ENCODE results near the gene OR13C5.
"Not testable (repeated sequence)": the region's sequence is repeated elsewhere in the genome, so short reads cannot be mapped to it uniquely, and the experiment has no call there.

Gene OR13C5, protein sequence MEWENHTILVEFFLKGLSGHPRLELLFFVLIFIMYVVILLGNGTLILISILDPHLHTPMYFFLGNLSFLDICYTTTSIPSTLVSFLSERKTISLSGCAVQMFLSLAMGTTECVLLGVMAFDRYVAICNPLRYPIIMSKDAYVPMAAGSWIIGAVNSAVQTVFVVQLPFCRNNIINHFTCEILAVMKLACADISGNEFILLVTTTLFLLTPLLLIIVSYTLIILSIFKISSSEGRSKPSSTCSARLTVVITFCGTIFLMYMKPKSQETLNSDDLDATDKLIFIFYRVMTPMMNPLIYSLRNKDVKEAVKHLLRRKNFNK

DNA sequence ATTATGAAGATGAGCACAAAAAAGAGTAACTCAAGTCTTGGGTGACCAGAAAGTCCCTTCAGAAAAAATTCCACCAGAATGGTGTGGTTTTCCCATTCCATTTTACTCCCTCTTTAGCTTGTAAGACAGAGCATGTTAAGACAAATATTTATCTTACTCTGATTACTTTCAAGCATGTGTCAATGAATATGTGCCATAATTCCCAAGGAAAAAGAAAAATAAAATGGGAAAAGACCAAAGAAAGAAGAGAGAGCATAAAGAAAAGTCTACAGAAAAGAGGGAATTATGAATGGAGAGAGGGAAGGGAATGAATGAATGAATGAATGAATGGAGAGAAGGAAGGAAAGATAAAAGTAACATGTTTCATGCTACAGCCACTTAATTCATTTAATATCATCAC is at the start of gene OR13C5:
Gene OR13C5, minus strand, starts transcription at position 101 of the 400 bp plus-strand sequence. Its CDS starts 0 bp downstream, at position 101.
- DNase-seq = not testable (repeated sequence)

DNA sequence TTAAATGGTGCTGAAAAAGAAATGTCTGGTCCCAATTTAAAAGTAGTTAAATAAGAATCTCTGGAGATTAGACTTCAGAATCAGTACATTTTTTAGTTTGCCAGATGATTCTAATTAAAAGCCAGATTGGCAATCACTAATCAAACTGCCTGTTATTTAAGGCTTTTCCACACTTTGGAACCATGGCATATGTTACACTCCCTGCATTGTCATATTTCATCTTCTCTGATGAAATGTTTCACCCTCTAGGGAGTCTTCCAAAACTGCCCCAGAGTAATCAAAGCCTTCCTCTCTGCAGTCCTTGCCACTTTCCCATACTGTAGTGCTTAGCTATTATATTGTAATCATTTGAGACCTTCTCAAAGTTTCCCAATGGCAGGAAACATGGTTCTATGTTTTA is 36.2 kb upstream of the OR13C5 start:
- no peak for DNase-seq

DNA sequence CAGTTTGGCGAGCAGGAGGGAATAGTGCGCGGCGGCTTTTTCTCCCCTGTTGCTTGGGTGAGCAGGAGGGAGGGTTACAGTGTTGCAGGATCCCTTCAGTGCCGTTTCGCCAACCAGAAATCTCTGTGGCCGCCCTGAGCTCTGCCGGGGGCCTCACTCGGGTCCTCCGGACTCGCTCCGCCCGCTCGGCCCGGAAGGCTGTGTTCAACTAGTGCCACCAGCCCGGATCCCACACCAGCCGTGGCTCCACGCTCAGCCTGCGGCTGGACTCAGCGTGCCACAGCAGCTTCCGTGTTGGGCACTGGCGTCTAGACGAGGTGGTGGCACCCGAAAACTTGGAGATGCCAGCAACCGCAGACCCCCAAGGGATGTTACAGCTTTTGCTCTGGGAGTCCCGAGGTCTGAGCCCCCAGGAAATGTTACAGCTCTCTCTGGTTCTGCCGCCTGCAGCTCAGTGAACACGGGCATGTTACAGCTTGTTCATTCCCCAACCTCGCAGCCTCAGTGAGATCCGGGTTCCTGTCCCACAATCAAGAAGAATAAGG is 34.8 kb upstream of the OR13C5 start:
- DNase-seq = no peak

DNA sequence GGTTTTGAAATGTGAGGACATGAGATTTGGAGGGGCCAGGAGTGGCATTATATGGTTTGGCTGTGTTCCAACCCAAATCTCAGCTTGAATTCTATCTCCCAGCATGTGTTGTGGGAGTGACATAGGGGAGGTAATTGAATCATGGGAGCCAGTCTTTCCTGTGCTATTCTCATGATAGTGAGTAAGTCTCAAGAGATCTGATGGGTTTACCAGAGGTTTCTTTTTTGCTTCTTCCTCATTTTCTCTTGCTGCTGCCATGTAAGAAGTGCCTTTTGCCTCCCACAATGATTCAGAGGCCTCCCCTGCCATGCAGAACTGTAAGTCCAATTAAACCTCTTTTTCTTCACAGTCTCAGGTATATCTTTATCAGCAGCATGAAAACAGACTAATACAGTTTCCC is 26.8 kb upstream of the OR13C5 start:
- not testable (repeated sequence) for DNase-seq

DNA sequence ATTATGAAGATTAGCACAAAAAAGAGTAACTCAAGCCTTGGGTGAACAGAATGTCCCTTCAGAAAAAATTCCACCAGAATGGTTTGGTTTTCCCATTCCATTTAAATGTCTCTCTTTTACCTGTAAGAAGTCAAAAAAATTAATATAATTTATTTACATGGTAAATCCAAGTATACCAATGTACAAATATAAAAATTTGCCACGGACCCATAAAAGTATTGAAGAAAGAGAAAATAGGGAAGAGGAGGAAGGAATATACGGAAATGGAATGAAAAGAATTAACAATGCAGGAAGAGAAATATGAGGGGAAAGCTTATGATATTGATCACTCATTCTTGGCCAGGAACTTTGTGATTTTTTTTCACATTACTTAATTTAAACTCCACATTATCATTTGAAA is 18.9 kb upstream of the OR13C5 start, which contains the start of gene OR13C9:
Gene OR13C9, minus strand, starts transcription at position 101 of the 400 bp plus-strand sequence. Its CDS starts 0 bp downstream, at position 101.
- DNase-seq = no peak

DNA sequence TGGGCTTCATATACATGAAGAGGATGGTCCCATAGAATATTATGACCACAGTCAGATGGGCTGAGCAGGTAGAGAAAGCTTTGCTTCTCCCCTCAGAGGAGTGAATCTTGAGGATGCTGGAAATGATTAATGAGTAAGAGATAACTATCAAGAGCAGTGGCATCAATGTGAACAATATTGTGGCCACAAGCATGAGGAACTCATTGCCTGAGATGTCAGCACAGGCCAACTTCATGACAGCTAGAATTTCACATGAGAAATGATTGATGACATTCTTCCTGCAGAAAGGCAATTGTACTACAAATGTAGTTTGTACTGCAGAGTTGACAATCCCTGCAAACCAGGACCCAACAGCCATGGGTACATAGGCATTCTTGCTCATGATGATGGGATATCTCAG is 18.2 kb upstream of the OR13C5 start:
- no peak for DNase-seq

DNA sequence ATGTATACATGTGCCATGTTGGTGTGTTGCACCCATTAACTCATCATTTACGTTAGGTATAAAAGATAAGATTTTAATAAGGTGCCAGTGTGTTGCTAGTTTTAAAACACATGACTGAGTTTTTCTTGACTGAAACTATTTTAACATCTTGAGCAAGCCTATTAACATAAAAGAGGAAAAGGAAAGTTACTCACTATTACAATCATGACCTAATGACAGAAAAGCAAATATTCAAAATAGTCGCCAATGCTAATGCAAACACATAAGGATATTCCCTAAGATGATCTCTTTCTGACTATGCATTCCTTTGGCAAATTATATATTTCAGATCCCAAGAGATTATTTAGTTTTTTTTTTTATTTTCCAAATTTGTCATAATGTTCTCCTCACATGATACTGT is 12.0 kb upstream of the OR13C5 start:
- no peak for DNase-seq

DNA sequence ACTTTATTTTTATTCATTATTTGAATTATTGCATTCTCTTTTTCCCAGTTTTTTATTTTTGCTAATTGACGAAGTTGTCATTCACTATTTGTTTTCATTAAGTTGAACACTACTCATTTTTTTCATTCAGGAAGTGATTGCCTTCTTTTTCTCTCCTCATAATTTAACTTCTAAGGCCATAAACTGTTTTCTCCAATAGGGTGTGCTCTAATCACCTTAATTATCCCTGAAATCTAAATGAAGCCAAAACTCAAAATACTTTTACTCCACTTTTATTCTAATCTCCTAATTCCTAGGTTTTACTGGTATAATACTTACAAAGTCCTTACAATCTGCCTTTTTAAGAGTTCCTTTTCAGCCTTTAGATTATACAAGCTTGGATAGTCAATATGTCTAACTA is 9.1 kb upstream of the OR13C5 start:
- DNase-seq = no peak

DNA sequence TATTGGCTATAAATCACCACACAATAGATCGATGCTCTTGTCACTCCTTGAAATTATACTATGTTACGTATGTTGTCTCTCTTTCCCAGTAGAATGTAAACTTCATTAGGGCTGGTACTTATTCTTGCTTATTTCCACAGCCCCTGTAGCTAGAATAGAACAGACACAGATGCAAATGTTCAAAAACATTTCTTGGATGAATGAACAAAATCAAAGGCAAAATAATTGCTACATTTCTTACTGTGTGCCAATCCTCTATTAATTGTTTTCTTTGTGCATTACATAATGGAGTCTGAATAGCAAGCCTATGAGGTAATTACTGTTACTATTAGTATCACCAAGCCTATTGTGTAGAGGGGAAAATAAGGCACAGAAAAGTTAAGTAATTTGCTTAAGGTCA is 6.9 kb upstream of the OR13C5 start:
- no peak for DNase-seq

DNA sequence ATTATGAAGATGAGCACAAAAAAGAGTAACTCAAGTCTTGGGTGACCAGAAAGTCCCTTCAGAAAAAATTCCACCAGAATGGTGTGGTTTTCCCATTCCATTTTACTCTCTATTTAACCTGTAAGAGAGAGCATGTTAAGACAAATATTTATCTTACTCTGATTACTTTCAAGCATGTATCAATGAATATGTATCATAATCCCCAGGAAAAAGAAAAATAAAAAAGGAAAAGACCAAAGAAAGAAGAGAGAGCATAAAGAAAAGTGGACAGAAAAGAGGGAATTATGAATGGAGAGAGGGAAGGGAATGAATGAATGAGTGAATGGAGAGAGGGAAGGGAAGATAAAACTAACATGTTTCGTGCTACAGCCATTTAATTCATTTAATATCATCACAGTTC is 6.3 kb upstream of the OR13C5 start, which contains the start of gene OR13C2:
Gene OR13C2, minus strand, starts transcription at position 101 of the 400 bp plus-strand sequence. Its CDS starts 0 bp downstream, at position 101.
- not testable (repeated sequence) for DNase-seq

DNA sequence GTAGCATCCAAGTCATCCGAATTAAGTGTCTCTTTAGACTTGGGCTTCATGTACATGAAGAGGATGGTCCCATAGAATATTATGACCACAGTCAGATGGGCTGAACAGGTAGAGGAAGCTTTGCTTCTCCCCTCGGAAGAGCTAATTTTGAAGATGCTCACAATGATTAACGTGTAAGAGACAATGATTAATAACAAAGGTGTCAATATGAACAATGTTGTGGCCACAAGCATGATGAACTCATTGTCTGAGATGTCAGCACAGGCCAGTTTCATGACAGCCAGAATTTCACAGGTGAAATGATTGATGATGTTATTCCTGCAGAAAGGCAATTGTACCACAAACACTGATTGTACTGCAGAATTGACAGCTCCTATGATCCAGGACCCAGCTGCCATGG is 5.6 kb upstream of the OR13C5 start:
- no peak for DNase-seq

DNA sequence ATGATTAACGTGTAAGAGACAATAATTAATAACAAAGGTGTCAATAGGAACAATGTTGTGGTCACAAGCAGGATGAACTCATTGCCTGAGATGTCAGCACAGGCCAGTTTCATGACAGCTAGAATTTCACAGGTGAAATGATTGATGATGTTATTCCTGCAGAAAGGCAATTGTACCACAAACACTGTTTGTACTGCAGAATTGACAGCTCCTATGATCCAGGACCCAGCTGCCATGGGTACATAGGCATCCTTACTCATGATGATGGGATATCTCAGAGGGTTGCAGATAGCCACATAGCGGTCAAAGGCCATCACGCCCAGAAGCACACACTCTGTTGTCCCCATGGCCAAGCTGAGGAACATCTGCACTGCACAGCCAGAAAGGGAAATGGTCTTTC is 464 bp downstream of the OR13C5 start:
- not testable (repeated sequence) for DNase-seq

DNA sequence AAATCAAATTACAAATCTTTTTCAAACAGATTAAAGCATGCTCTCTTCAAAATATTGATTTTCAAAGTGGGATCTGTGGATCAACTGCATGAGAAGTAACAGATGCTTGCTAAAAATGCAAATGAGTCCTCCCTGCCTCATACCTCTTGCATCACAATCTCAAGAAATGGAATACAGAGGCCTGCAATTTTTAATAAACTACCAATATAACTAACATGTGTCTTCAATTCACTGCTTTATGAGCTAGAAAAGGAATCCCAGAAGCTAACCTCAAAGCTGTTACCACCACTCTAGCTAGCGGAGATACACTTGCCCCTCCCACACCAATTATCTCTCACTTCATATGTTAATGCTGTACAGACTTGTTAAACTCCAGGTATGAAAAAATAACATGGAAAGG is 9.6 kb downstream of the OR13C5 start:
- no peak for DNase-seq

DNA sequence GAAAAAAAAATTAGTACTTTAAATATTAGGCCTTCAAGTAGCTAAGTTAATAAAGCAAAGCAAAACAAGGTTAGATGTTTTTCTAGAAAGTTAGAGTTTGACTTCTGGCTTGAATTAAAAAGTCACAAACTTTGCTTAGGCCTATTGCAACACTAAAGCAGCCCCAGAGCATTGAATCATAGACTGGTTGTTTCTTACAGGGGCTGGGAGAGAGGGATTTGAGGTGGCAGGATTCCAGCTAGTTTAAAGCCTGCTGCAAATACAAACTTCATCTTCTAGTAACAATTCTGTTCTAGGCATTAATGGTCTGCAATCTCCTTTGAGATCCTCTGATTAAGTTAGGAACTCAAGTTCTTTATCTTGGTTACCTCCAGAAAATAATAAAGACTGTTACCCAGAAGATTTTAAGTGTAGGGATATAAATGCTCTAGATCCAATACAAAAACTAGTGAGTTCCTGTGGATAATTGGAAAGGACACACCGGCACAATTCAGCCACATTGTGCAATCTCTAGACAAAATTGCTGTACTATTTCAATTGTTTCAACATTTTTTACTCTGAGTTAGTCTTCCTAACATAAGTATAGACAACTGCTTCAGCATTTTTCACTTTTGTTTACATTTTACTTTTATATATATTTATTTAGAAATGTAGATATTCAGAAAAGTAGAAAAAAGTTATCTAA is 12.6 kb downstream of the OR13C5 start:
- DNase-seq = no peak

DNA sequence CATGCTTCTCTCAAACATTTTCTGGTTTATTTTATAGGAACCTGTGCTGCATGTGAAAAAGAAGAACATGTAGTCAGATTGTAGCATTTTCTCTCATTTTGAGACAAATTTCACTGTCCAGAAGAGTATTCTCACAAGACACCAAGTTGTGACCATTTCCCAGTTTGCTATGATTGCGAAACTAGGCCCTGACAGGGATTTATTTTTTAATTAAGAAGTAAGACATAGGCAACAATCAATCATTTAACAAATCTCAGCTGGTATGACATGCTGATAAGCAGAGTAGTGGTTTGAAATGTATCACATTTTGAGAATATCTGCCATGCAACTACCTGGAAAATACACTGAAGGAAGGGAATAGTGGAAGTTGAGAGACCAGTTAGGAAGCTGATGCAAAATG is 18.7 kb downstream of the OR13C5 start:
- no peak for DNase-seq

DNA sequence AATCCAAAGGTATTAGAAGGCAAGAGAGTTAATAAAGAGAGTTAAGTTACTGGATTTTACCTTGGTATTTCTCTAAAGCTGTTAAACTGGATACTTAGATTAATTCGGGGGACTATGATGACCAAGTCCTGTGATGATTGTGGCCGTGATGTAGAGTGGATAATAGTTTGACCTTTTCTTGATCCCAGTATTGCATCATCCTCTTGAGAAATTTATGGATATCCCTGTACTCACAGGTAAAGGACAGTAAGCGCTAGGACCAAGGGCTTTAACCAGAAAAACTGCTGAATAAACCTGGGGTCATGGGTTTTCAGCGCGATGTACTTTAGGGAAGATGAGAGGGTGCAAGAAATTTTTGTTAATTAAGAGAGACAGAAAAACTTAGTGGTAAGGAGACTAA is 21.9 kb downstream of the OR13C5 start:
- no peak for DNase-seq

DNA sequence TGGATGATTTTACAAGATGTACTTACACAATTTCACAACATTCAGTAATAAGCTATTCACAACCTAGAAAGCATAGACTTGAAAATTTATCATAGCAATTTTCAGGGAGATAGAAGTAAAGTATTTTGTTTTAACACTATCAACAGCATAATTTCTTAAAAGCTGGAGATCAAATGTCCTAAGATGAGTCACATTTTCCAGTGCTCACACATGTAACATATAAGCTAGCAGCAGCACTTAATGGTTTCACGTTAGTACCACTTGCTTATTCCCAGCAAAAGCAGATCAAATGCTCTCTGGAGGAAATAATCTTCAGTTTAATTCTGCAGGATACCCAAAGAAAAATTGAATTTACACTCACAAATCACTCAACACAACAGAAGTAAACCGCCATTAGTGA is 23.8 kb downstream of the OR13C5 start:
- DNase-seq = no peak

DNA sequence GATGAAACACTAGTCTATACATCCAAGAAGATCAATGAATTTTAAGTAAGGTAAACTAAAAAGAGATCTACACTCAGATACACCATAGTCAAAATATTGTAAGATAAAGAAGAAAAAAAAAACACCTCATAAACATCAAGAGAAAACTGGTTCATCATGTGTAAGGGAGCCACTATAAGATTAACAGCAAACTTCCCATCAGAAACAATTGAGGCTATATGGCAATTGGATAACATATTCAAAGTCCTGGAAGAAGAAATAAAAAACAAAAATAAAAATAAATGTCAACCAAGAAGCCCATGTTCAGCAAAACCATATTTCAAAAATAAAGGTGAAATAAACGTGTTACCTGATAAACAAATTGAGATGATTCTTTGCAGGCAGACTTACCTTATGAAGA is 26.6 kb downstream of the OR13C5 start:
- no peak for DNase-seq

DNA sequence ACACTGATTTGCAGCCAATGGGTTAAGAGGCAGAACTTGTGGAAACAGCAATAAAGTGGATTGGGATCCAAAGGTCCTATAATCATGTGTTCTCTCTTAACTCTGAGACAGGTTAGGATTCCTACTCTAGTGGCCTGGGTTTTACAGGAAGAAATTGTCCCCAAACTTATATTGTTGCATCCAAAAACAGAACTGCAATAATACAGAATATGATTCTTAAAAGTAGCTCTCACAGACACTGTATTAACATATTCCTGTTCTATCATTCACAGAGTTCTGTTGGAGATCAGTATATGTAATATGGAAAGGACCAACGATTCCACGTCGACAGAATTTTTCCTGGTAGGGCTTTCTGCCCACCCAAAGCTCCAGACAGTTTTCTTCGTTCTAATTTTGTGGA is 30.3 kb downstream of the OR13C5 start, which contains the start of gene OR13C8:
Gene OR13C8, plus strand, starts transcription at position 301 of the 400 bp plus-strand sequence. Its CDS starts 0 bp downstream, at position 301.
- DNase-seq = no peak

DNA sequence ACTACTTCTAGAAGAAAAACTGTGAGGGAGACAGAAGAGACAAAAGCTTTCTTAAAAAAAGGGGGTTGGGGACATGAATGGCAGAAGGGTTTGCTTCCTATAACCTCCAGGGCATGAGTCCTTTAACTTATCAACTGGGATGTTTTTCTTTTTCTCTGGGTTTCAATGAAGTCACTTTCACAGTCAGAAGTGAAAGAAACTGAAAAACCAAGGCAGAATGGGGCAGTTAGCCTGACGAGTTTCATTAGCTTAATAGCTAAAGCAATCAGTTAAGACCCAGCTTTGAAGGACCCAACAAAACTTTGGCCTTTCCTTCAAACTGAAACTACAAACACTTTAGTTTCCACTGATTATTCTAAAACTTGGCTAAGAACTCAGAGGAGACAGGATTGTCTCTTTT is 34.9 kb downstream of the OR13C5 start:
- DNase-seq = no peak

DNA sequence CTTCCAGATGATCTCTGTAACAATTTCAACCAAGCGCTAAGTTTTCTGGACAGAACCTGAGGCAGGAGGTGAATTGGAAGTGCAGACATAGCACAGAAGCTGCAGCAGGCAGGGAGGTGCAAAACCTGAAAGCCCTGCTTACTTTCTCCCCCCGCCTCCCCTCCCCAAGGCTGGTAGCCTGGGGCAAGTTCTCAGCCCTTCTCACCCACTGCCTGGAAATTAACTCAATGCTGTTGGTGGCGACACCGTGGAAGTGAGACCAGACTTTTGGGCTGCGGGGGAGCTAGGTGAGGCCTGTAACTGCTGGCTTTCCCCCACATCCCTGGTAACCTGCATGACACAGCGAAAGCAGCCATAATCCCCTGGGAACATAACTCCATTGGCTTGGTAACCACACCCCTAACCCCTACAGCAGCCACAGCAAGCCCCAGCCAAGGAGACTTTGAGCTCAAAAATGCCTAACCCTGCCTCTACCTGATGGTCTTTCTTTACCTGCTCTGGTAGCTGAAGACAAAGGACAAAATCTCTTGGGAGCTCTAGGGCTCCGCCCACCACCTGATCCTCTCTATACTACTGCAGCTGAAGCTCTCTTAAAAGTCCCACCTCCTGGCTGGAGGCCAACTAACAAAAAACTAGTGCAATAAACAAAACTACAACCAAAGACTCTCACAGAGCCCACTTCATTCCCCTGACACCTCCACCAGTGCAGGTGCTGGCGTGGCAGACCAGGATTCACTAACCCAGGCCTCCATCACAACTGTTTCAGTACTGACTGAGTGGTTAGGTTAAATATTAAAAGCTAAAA is 42.2 kb downstream of the OR13C5 start:
- DNase-seq = no peak

DNA sequence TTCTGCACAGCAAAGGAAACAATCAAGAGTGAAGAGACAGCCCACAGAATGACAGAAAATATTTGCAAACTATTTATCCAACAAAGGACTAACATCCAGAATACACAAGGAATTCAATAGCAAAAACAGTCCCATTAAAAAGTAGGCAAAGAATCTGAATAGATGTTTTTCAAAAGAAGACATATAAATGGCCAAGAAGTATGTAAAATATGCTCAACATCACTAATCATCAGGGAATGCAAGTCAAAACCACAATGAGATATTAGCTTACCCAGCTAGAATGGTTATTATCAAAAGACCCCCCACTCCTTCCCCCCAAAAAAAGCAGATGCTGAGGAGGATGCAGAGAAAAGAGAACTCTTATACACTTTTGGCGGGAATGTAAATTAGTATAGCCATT is 43.7 kb downstream of the OR13C5 start:
- DNase-seq = no peak

DNA sequence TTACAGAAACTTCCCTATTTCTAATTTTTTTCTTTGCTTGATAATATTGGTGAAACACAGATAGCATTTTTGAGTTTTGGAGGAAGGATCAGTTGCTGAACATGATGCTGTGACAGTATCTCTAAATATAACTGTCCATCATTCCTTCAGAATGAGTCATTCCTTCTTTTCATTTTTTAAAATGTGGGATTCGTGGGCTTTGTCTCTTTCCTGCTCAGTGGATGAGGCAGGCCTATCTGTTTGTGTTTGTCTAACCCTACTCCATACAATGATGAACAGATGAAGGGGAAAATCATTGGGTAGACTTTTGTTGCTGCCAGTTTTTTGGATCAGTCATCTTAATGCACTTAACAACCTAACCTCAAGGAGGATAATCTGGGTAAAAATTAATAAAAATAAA is 46.0 kb downstream of the OR13C5 start:
- DNase-seq = no peak
